GM12878 (cell line): ENCODE results near the gene ZFP36. TPM values are rescaled to one million over a fixed set of nuclear protein-coding genes. Genes with fewer than 3 reads are reported as not detected.

Experiments used
- CBX5 ChIP-seq: sonication (generic); IDR thresholded peaks from 2 replicates; pipeline ENCODE4 v1.6.1; 2016; ENCODE audit warnings: low read depth, moderate library complexity, mild to moderate bottlenecking, inconsistent platforms
- STAT3 ChIP-seq: IDR thresholded peaks from 2 replicates; pipeline ENCODE4 v1.6.1; 2011; ENCODE audit warnings: low read depth, low read length, improper control_type of control experiment
- TCF3 ChIP-seq: IDR thresholded peaks from 2 replicates; pipeline ENCODE4 v1.6.1; 2012; ENCODE audit warnings: low read depth, mild to moderate bottlenecking, low read length, borderline replicate concordance; ENCODE audit not compliant: insufficient read depth
- polyA plus RNA-seq, 11 experiments: library from polyadenylated mRNA; depleted of rRNA in 4 of 11; unstranded in 6 of 11; stranded (reverse) in 5 of 11; fragments of >200 nt; fragmentation: Nextera tagmentation in 4 of 11; fragmentation: Illumina TruSeq in 1 of 11; extraction: Ambion mirVana in 4 of 11; extraction: Trizol in 1 of 11; gene quantifications; 1 replicate in 1 of 11; 2 replicates in 10 of 11; pipeline versions ENCODE4 v1.2.1 to v1.2.3, GENCODE V29; 2011 to 2016; ENCODE audit warnings: inconsistent platforms in 2 of 11, missing spikeins in 2 of 11, low read depth in 1 of 11
- total RNA-seq, 4 experiments: library from RNA; depleted of rRNA in 3 of 4; stranded (reverse); fragments of >200 nt in 3 of 4; fragmentation: Illumina TruSeq in 1 of 4; extraction: Trizol in 1 of 4; gene quantifications; 2 replicates each; pipeline versions ENCODE4 v1.2.1 to v1.2.3, GENCODE V29; 2013 to 2021
- TF ChIP-seq, protein P1 (sequence below): fragments of 450-650 bp; formaldehyde crosslinking; IDR thresholded peaks from 2 replicates; pipeline ENCODE4 v1.4.0; 2020; ENCODE audit warnings: mild to moderate bottlenecking, moderate library complexity
- TF ChIP-seq, protein P2 (sequence below): fragments of 450-650 bp; IDR thresholded peaks from 2 replicates; pipeline ENCODE4 v1.6.1; 2016; ENCODE audit warnings: mild to moderate bottlenecking, moderate library complexity, borderline replicate concordance

ZFP36 gene
- total and polyA plus RNA-seq, 10 of the 15 experiments (the other 5 are each of a cell fraction or from before 2014, with no cell fraction given) = 5.3 to 55.0 (median 18.1) TPM

DNA sequence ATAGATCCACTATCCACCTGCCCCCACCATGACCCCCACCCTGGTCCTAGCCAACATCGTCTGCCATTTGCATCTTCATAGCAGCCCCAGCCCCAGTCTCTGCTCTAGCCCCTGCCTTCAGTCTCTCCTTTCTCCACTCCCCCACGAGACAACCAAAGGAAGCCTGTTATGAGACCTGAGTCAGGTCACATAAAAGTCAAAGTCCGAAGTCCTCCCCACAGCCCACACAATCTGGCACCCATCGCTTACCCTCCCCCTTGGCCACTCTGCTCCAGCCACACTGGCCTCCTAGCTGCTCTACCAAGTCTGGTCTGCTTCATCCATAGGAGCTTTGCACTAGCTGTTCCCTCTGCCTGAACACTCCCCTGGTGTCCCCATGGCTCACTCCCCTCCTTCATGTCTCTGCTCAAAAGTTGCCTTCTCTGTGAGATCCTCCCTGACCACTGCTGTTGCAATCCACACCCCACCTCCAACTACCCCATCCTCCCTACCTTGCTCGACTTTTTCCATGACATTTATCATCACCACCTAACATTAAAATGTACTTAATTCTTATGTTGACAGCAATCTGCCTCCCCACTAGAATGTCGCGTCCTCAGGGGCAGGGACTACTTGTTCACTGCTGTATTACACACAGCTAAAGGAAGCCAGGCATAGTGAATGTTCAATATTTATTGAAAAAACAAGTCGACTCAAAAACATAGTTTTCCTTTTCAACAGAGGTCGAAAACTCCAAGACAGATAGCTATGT, 4.6 kb downstream of the ZFP36 start (continued):
- TF ChIP-seq, protein P1, sequence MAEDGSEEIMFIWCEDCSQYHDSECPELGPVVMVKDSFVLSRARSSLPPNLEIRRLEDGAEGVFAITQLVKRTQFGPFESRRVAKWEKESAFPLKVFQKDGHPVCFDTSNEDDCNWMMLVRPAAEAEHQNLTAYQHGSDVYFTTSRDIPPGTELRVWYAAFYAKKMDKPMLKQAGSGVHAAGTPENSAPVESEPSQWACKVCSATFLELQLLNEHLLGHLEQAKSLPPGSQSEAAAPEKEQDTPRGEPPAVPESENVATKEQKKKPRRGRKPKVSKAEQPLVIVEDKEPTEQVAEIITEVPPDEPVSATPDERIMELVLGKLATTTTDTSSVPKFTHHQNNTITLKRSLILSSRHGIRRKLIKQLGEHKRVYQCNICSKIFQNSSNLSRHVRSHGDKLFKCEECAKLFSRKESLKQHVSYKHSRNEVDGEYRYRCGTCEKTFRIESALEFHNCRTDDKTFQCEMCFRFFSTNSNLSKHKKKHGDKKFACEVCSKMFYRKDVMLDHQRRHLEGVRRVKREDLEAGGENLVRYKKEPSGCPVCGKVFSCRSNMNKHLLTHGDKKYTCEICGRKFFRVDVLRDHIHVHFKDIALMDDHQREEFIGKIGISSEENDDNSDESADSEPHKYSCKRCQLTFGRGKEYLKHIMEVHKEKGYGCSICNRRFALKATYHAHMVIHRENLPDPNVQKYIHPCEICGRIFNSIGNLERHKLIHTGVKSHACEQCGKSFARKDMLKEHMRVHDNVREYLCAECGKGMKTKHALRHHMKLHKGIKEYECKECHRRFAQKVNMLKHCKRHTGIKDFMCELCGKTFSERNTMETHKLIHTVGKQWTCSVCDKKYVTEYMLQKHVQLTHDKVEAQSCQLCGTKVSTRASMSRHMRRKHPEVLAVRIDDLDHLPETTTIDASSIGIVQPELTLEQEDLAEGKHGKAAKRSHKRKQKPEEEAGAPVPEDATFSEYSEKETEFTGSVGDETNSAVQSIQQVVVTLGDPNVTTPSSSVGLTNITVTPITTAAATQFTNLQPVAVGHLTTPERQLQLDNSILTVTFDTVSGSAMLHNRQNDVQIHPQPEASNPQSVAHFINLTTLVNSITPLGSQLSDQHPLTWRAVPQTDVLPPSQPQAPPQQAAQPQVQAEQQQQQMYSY (CRISPR knock-in tag) = no peak
- no peak for TF ChIP-seq TCF3
- no peak for TF ChIP-seq CBX5
- TF ChIP-seq, protein P2, sequence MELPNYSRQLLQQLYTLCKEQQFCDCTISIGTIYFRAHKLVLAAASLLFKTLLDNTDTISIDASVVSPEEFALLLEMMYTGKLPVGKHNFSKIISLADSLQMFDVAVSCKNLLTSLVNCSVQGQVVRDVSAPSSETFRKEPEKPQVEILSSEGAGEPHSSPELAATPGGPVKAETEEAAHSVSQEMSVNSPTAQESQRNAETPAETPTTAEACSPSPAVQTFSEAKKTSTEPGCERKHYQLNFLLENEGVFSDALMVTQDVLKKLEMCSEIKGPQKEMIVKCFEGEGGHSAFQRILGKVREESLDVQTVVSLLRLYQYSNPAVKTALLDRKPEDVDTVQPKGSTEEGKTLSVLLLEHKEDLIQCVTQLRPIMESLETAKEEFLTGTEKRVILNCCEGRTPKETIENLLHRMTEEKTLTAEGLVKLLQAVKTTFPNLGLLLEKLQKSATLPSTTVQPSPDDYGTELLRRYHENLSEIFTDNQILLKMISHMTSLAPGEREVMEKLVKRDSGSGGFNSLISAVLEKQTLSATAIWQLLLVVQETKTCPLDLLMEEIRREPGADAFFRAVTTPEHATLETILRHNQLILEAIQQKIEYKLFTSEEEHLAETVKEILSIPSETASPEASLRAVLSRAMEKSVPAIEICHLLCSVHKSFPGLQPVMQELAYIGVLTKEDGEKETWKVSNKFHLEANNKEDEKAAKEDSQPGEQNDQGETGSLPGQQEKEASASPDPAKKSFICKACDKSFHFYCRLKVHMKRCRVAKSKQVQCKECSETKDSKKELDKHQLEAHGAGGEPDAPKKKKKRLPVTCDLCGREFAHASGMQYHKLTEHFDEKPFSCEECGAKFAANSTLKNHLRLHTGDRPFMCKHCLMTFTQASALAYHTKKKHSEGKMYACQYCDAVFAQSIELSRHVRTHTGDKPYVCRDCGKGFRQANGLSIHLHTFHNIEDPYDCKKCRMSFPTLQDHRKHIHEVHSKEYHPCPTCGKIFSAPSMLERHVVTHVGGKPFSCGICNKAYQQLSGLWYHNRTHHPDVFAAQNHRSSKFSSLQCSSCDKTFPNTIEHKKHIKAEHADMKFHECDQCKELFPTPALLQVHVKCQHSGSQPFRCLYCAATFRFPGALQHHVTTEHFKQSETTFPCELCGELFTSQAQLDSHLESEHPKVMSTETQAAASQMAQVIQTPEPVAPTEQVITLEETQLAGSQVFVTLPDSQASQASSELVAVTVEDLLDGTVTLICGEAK = no peak
- no peak for TF ChIP-seq STAT3
